GM21786 (cell line): ENCODE results near the gene TBC1D2B.
"Not testable (repeated sequence)": the region's sequence is repeated elsewhere in the genome, so short reads cannot be mapped to it uniquely, and the experiment has no call there.

ENCODE experiments used
- ATAC-seq: cut with Tn5 transposase; IDR thresholded peaks from one replicate; pipeline ENCODE4 v1.9.1; 2021; ENCODE audit not compliant: unreplicated experiment

The TBC1D2B gene

DNA sequence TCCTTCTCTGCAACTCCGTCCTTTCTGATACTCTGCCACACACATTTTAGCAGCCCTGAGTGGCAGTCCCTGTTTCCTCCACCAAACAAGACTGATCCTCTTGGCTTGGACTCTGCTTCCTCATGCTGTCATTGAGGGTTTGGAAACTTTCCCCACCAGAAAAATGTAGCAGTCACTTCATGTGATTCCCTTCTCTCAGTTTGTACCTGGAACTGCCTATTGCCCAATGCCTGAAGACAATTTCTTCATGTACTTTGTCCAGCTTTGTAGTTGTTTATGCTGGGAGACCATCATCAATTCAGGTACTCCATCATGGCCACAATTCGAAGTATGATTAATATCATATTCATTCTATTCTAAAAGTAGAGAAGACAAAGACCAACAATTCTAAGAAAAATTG, 119.5 kb downstream of the TBC1D2B start:
- not testable (repeated sequence) for ATAC-seq

GRCh38 chr15:77953926-77954325, 123.6 kb downstream of the TBC1D2B start:
- ATAC-seq: not testable (repeated sequence)

DNA sequence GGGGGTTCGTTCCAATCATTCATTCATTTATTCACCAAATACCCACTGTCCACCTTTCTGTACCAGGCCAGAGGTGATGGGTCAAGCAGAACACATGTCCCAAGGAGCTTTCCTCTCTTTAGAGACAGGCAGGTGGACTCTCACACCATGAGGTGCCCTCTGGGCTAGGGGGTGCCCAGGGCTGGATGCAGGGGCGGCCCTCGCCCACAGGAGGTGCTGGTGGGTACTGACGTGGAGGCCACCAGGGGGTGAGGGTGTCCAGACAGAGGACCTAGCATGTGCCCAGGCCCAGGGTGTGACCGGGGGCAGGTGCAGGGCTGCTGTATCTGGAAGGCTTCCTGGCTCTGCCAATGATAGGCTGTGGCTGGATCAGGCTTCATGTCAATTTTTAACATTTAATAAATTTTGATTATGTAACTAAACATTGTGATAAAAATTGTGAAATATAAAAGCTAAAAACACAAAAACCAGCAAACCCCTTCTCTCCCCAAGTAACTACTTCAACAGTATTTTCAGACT, 124.5 kb downstream of the TBC1D2B start:
- not testable (repeated sequence) for ATAC-seq

DNA sequence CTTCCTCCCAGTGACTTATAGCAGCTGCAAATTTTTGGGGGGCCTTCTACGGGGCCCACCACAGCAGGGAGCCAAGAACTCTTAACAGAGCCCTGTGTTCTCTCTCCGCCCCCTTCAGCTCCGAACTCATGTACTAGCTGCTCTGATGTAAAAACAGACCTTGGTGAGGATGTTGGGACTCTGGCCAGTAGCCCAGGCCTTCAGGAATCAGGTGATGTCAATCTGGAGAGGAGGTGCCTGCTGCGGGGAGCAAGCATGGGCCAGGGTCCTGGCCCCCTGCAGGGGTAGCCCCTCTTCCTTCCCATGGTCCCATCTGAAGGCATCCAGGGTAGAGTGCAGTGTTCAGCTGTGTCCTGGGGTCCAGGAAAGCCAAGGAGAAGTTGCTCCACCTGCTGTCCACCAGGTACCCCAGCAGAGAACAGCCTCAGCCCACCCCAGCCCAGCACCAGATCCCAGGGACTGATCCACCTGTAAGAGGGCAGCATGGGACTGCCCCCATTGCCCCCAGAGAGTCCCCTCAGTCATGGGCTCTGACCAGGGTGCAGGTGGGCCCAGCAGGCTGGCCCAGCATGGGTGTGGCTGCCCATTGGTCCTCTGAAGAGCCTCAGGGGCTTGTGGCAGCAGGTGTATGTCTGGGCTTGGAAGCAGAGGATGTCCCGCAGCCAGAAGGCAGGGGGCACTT, 126.3 kb downstream of the TBC1D2B start:
- not testable (repeated sequence) for ATAC-seq

GRCh38 chr15:77950470-77950869, 127.0 kb downstream of the TBC1D2B start:
- ATAC-seq: not testable (repeated sequence)

DNA sequence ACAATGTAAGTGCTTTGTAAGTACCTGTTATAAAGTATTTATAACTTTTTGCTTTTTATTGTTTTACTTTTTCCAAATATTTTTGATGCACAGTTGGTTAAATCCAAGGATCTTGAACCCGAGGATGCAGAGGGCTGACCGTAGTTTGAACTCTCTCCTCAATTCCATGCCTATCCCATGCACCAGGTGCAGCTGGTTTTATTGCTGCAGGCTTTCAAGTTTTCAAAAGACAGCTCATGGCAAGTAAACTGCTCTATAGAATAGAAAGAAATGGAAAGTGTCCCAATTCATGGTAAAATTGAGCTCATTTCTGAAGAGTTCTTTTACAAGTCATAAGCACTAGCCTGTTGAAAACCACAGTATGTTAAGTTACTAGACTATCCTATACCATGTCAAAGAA, 131.9 kb downstream of the TBC1D2B start:
- no peak for ATAC-seq
